ENCODE data around the gene DUSP3. TPM values are rescaled to one million over a fixed set of nuclear protein-coding genes. Genes with fewer than 3 reads are reported as not detected.

The DUSP3 gene
- total and polyA plus RNA-seq, 3 experiments from 2014 or later, result 7.7 to 14.4 (median 14.0) TPM

DNA sequence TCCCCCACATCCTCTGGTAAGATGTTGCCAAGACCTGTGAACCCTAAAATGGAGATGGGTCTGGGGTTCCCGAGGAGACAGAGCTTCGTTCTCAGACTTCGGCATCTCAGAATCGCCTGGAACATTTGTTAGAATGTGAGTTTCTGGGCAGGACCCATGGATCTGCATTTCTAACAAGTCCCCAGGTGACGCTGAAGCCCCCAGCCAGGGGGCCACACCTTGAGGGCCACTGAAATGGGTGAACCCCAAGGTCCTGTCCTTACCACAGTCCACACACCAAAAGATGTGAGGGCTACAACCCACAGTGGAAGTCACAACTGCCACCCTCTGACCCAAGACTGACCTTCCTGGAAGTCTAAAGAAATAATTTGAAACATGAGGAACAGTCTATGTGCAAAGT, 40.2 kb upstream of the DUSP3 start:
- Histone ChIP-seq H3K27ac (ENCODE audit: low read depth, low read length) (no peak overlapping the region), H3K9me3 (ENCODE audit: low read length) (no peaks in the 10 kb centered on the region), H3K36me3 (ENCODE audit: insufficient read depth, low read length) (no peaks in the 10 kb centered on the region), H3K27me3 (ENCODE audit: insufficient read depth, low read length, poor library complexity, severe bottlenecking) (no peaks in the 10 kb centered on the region), H3K4me3 (ENCODE audit: low read length) (no peak overlapping the region), H3K4me1 (ENCODE audit: insufficient read depth, low read length) (no peaks in the 10 kb centered on the region)
- ChIA-PET CTCF (interaction anchor here (1.6 to 1.7 kb wide), 2 partner anchors 8 to 27 kb away, joined by 3 to 5 read pairs; no protein-coding TSS in a partner anchor), POLR2A (no interaction called here)
- H3K27me3 Mint-ChIP-seq, result peaks cover 1 to 5% of the 10 kb centered on the region in 2 donors
- no peak overlapping the region for H3K27ac Mint-ChIP-seq
- DNase-seq, result no peak
- no peaks in the 10 kb centered on the region for H3K4me1 Mint-ChIP-seq
- H3K36me3 Mint-ChIP-seq, result no peaks in the 10 kb centered on the region
- no peaks in the 10 kb centered on the region for H3K9me3 Mint-ChIP-seq
- H3K4me3 Mint-ChIP-seq, result no peak overlapping the region

DNA sequence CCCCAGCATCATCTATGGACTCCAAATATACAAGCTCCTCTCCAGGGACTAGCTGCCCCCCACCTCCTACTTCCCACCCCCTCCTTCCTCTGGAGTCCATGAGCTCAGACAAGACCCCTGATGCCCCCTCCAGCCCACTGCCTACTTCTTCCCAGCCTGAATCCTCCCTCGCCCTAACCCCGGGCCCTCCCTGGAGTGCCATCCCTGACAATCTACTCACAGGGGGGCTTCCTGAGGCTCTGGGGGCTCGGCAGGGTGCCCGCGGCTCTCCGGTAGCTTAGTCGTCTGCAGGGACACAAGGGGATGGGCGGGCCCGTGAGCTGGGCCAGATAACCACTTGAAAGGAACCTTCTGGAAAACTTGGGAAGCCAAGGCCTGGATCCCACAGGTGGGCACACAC, 39.0 kb upstream of the DUSP3 start:
- H3K9me3 ChIP-seq (ENCODE audit: low read length), result no peaks in the 10 kb centered on the region
- Mint-ChIP-seq H3K4me3 (no peak overlapping the region), H3K36me3 (no peaks in the 10 kb centered on the region), H3K4me1 (no peaks in the 10 kb centered on the region), H3K27ac (no peak overlapping the region), H3K9me3 (no peaks in the 10 kb centered on the region), H3K27me3 (peaks cover 1 to 5% of the 10 kb centered on the region in 2 donors)
- CTCF ChIA-PET, result interaction anchor here (1.2 to 1.7 kb wide), 2 partner anchors 12 to 28 kb away, joined by 3 to 5 read pairs; no protein-coding TSS in a partner anchor
- H3K36me3 ChIP-seq (ENCODE audit: insufficient read depth, low read length), result no peaks in the 10 kb centered on the region
- no peak overlapping the region for H3K4me3 ChIP-seq (ENCODE audit: low read length)
- H3K27ac ChIP-seq (ENCODE audit: low read depth, low read length), result no peak overlapping the region
- DNase-seq, result no peak
- peaks cover 3% of the 10 kb centered on the region for H3K27me3 ChIP-seq (ENCODE audit: insufficient read depth, low read length, poor library complexity, severe bottlenecking)
- POLR2A ChIA-PET, result interaction anchor here (0.6 kb wide), 1 partner anchor 897 kb away, joined by 3 read pairs; no protein-coding TSS in a partner anchor
- no peaks in the 10 kb centered on the region for H3K4me1 ChIP-seq (ENCODE audit: insufficient read depth, low read length)

GRCh38 chr17:43816336-43817320, 37.9 kb upstream of the DUSP3 start:
- H3K27me3 Mint-ChIP-seq, result peaks cover 1 to 13% of the 10 kb centered on the region in 2 donors
- DNase-seq, result no peak
- CTCF ChIA-PET, result interaction anchor here (1.2 kb wide), 1 partner anchor 14 kb away, joined by 3 read pairs; no protein-coding TSS in a partner anchor
- POLR2A ChIA-PET, result no interaction called here
- Histone ChIP-seq H3K27ac (ENCODE audit: low read depth, low read length) (no peak overlapping the region), H3K36me3 (ENCODE audit: insufficient read depth, low read length) (no peaks in the 10 kb centered on the region), H3K4me1 (ENCODE audit: insufficient read depth, low read length) (no peaks in the 10 kb centered on the region), H3K27me3 (ENCODE audit: insufficient read depth, low read length, poor library complexity, severe bottlenecking) (peaks cover 3% of the 10 kb centered on the region), H3K9me3 (ENCODE audit: low read length) (no peaks in the 10 kb centered on the region), H3K4me3 (ENCODE audit: low read length) (no peak overlapping the region)
- H3K27ac Mint-ChIP-seq, result no peak overlapping the region
- no peaks in the 10 kb centered on the region for H3K36me3 Mint-ChIP-seq
- no peaks in the 10 kb centered on the region for H3K9me3 Mint-ChIP-seq
- no peak overlapping the region for H3K4me3 Mint-ChIP-seq
- no peaks in the 10 kb centered on the region for H3K4me1 Mint-ChIP-seq

GRCh38 chr17:43814714-43815113, 35.9 kb upstream of the DUSP3 start:
- H3K27me3 Mint-ChIP-seq, result peaks cover 6 to 22% of the 10 kb centered on the region in 2 donors
- Histone ChIP-seq H3K27me3 (ENCODE audit: insufficient read depth, low read length, poor library complexity, severe bottlenecking) (peaks cover 3% of the 10 kb centered on the region), H3K4me1 (ENCODE audit: insufficient read depth, low read length) (no peaks in the 10 kb centered on the region), H3K9me3 (ENCODE audit: low read length) (no peaks in the 10 kb centered on the region), H3K4me3 (ENCODE audit: low read length) (no peak overlapping the region), H3K27ac (ENCODE audit: low read depth, low read length) (no peak overlapping the region), H3K36me3 (ENCODE audit: insufficient read depth, low read length) (no peaks in the 10 kb centered on the region)
- H3K9me3 Mint-ChIP-seq, result no peaks in the 10 kb centered on the region
- ChIA-PET CTCF (no interaction called here), POLR2A (no interaction called here)
- no peak overlapping the region for H3K4me3 Mint-ChIP-seq
- no peak for DNase-seq
- no peaks in the 10 kb centered on the region for H3K4me1 Mint-ChIP-seq
- H3K36me3 Mint-ChIP-seq, result no peaks in the 10 kb centered on the region
- peak overlapping the region in 1 of 8 donors; percentile 23 for H3K27ac Mint-ChIP-seq

DNA sequence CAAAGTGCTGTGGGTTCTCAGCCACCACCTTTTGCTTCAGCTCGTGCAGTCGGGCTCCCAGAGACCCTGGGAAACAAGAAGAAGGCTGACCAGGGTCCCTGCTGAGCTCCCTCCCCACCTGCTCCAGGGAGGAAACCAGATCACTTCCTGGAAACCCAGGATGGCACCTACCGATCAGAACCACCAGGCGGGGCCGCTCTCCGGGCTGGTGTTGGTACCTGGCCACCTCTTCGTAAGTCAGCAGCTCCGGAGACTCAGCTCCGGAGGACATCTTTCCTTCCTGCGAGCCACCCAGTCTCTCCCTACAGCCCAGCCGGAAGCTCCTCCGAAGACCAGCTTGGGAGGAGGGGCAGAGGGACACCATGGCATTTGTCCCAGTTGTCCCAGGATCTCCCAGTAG, 35.2 kb upstream of the DUSP3 start:
- Mint-ChIP-seq H3K4me1 (no peaks in the 10 kb centered on the region), H3K4me3 (peak overlapping the region in 1 of 7 donors; percentile 36), H3K27ac (no peak overlapping the region), H3K9me3 (no peaks in the 10 kb centered on the region), H3K36me3 (no peaks in the 10 kb centered on the region), H3K27me3 (peaks cover 6 to 25% of the 10 kb centered on the region in 2 donors)
- ChIA-PET CTCF (no interaction called here), POLR2A (no interaction called here)
- DNase-seq, result no peak
- H3K27ac ChIP-seq (ENCODE audit: low read depth, low read length), result no peak overlapping the region
- peaks cover 3% of the 10 kb centered on the region for H3K27me3 ChIP-seq (ENCODE audit: insufficient read depth, low read length, poor library complexity, severe bottlenecking)
- no peaks in the 10 kb centered on the region for H3K9me3 ChIP-seq (ENCODE audit: low read length)
- no peak overlapping the region for H3K4me3 ChIP-seq (ENCODE audit: low read length)
- no peaks in the 10 kb centered on the region for H3K4me1 ChIP-seq (ENCODE audit: insufficient read depth, low read length)
- H3K36me3 ChIP-seq (ENCODE audit: insufficient read depth, low read length), result no peaks in the 10 kb centered on the region

DNA sequence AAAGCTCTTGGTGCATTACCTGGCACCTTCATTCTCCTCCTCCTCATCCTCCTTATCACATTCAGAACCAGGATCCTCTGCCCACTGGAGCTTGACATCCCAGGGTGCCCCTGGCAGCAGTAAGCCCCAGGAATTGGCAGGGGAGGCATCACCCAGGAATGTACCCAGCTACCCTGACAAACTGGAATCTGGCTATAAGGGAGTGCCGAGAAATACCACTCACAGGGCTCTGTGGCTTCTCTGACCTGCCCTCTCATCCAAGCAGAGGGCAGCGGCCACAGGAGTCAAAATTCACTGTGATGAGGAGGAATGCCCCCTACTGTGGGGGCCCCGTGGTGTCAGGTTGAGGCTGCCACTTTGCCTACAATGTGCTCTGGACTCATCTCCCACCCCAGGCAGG, 34.6 kb upstream of the DUSP3 start:
- no peak overlapping the region for H3K4me3 Mint-ChIP-seq
- H3K36me3 ChIP-seq (ENCODE audit: insufficient read depth, low read length), result no peaks in the 10 kb centered on the region
- peaks cover 3% of the 10 kb centered on the region for H3K27me3 ChIP-seq (ENCODE audit: insufficient read depth, low read length, poor library complexity, severe bottlenecking)
- no peaks in the 10 kb centered on the region for H3K4me1 Mint-ChIP-seq
- H3K9me3 ChIP-seq (ENCODE audit: low read length), result no peaks in the 10 kb centered on the region
- no peaks in the 10 kb centered on the region for H3K4me1 ChIP-seq (ENCODE audit: insufficient read depth, low read length)
- CTCF ChIA-PET, result no interaction called here
- H3K27me3 Mint-ChIP-seq, result peaks cover 6 to 27% of the 10 kb centered on the region in 2 donors
- POLR2A ChIA-PET, result no interaction called here
- H3K27ac ChIP-seq (ENCODE audit: low read depth, low read length), result no peak overlapping the region
- H3K4me3 ChIP-seq (ENCODE audit: low read length), result no peak overlapping the region
- no peak for DNase-seq
- no peaks in the 10 kb centered on the region for H3K36me3 Mint-ChIP-seq
- no peak overlapping the region for H3K27ac Mint-ChIP-seq
- no peaks in the 10 kb centered on the region for H3K9me3 Mint-ChIP-seq

GRCh38 chr17:43812396-43813265, 33.9 kb upstream of the DUSP3 start:
- no peaks in the 10 kb centered on the region for H3K4me1 ChIP-seq (ENCODE audit: insufficient read depth, low read length)
- Mint-ChIP-seq H3K27me3 (peaks cover 4 to 31% of the 10 kb centered on the region in 2 donors), H3K4me1 (no peaks in the 10 kb centered on the region), H3K36me3 (no peaks in the 10 kb centered on the region), H3K9me3 (no peaks in the 10 kb centered on the region), H3K27ac (no peak overlapping the region), H3K4me3 (no peak overlapping the region)
- no peaks in the 10 kb centered on the region for H3K36me3 ChIP-seq (ENCODE audit: insufficient read depth, low read length)
- no peak overlapping the region for H3K27ac ChIP-seq (ENCODE audit: low read depth, low read length)
- POLR2A ChIA-PET, result no interaction called here
- H3K9me3 ChIP-seq (ENCODE audit: low read length), result no peaks in the 10 kb centered on the region
- no peak for DNase-seq
- CTCF ChIA-PET, result no interaction called here
- peaks cover 3% of the 10 kb centered on the region for H3K27me3 ChIP-seq (ENCODE audit: insufficient read depth, low read length, poor library complexity, severe bottlenecking)
- H3K4me3 ChIP-seq (ENCODE audit: low read length), result no peak overlapping the region

- no peaks in the 10 kb centered on the region for H3K4me1 Mint-ChIP-seq
- Histone ChIP-seq H3K27ac (ENCODE audit: low read depth, low read length) (no peak overlapping the region), H3K27me3 (ENCODE audit: insufficient read depth, low read length, poor library complexity, severe bottlenecking) (peaks cover 3% of the 10 kb centered on the region), H3K4me3 (ENCODE audit: low read length) (no peak overlapping the region), H3K4me1 (ENCODE audit: insufficient read depth, low read length) (no peaks in the 10 kb centered on the region), H3K36me3 (ENCODE audit: insufficient read depth, low read length) (no peaks in the 10 kb centered on the region), H3K9me3 (ENCODE audit: low read length) (no peaks in the 10 kb centered on the region)
- H3K27me3 Mint-ChIP-seq, result peaks cover 9 to 38% of the 10 kb centered on the region in 2 donors
- H3K4me3 Mint-ChIP-seq, result no peak overlapping the region
- DNase-seq, result no peak
- ChIA-PET CTCF (interaction anchor here (1.1 kb wide), 1 partner anchor 8 kb away, joined by 3 read pairs; no protein-coding TSS in a partner anchor), POLR2A (no interaction called here)
- no peaks in the 10 kb centered on the region for H3K9me3 Mint-ChIP-seq
- no peaks in the 10 kb centered on the region for H3K36me3 Mint-ChIP-seq
- H3K27ac Mint-ChIP-seq, result no peak overlapping the region
Measured at GRCh38 chr17:43810823-43811222, 32.0 kb upstream of the DUSP3 start.
